Measurements from ENCODE around the gene FAM217A. TPM values are rescaled to one million over a fixed set of nuclear protein-coding genes. Genes with fewer than 3 reads are reported as not detected.

The FAM217A gene
- total and polyA plus RNA-seq, 2 of the 13 experiments (the other 11 are each of a cell fraction or from before 2014, with no cell fraction given), result not detected

DNA sequence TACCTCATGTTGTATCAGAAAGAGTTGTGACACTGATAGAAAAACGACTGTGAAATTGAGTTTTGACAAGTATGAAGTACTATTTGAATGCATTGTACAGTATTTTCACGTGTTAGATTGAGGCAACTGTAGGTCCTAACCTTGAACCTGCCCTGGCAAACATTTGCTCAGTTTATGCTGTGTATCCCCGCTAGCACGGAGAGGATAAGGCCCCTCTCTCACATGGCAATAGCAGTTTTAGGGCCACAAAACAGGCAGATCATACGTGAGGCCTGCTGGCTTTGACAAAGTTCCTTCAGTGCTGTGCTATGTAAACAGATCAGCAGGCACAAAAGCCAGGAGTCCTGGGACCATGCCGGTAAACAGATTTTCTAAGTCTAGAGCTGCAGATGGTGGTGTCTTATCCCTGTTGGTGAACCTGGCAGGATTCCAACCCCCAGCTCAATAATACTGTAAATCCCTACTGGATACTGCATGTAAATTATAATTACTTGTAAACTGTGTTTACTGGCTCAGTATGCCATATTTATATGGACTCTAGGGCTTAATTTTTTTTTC, 23.8 kb upstream of the FAM217A start (continued):
- TF ChIP-seq, protein P1, sequence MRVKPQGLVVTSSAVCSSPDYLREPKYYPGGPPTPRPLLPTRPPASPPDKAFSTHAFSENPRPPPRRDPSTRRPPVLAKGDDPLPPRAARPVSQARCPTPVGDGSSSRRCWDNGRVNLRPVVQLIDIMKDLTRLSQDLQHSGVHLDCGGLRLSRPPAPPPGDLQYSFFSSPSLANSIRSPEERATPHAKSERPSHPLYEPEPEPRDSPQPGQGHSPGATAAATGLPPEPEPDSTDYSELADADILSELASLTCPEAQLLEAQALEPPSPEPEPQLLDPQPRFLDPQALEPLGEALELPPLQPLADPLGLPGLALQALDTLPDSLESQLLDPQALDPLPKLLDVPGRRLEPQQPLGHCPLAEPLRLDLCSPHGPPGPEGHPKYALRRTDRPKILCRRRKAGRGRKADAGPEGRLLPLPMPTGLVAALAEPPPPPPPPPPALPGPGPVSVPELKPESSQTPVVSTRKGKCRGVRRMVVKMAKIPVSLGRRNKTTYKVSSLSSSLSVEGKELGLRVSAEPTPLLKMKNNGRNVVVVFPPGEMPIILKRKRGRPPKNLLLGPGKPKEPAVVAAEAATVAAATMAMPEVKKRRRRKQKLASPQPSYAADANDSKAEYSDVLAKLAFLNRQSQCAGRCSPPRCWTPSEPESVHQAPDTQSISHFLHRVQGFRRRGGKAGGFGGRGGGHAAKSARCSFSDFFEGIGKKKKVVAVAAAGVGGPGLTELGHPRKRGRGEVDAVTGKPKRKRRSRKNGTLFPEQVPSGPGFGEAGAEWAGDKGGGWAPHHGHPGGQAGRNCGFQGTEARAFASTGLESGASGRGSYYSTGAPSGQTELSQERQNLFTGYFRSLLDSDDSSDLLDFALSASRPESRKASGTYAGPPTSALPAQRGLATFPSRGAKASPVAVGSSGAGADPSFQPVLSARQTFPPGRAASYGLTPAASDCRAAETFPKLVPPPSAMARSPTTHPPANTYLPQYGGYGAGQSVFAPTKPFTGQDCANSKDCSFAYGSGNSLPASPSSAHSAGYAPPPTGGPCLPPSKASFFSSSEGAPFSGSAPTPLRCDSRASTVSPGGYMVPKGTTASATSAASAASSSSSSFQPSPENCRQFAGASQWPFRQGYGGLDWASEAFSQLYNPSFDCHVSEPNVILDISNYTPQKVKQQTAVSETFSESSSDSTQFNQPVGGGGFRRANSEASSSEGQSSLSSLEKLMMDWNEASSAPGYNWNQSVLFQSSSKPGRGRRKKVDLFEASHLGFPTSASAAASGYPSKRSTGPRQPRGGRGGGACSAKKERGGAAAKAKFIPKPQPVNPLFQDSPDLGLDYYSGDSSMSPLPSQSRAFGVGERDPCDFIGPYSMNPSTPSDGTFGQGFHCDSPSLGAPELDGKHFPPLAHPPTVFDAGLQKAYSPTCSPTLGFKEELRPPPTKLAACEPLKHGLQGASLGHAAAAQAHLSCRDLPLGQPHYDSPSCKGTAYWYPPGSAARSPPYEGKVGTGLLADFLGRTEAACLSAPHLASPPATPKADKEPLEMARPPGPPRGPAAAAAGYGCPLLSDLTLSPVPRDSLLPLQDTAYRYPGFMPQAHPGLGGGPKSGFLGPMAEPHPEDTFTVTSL (CRISPR knock-in tag; IDR thresholded peaks at IDR 0.05; ENCODE audit: borderline replicate concordance), result peak; percentile 99
- TF ChIP-seq ZNF790 (CRISPR knock-in tag; IDR thresholded peaks at IDR 0.05; ENCODE audit: borderline replicate concordance) (no peak), CAMTA2 (CRISPR knock-in tag; IDR thresholded peaks at IDR 0.05; ENCODE audit: borderline replicate concordance) (no peak), NR2C2 (CRISPR knock-in tag; IDR thresholded peaks at IDR 0.05; ENCODE audit: borderline replicate concordance) (peak; percentile 87), PHF5A (CRISPR knock-in tag; IDR thresholded peaks at IDR 0.05; ENCODE audit: low read depth, unreplicated experiment) (peak; percentile 96), ZFP36L1 (CRISPR knock-in tag; IDR thresholded peaks at IDR 0.05) (peak; percentile 86; the same call in 1 of the 2 replicates), RFX5 (IDR thresholded peaks at IDR 0.05; ENCODE audit: low read depth, low read length) (no peak), SRSF1 (optimal IDR thresholded peaks at IDR 0.05; ENCODE audit: low read depth, low read length) (no peak), ZNF792 (CRISPR knock-in tag; IDR thresholded peaks at IDR 0.05) (peak; percentile 87), NR3C1 (CRISPR knock-in tag; IDR thresholded peaks at IDR 0.05) (no peak), ZBTB3 (CRISPR knock-in tag; IDR thresholded peaks at IDR 0.05; ENCODE audit: borderline replicate concordance, low read depth) (peak; percentile 80; the same call in 1 of the 2 replicates)
- TF ChIP-seq, protein P2, sequence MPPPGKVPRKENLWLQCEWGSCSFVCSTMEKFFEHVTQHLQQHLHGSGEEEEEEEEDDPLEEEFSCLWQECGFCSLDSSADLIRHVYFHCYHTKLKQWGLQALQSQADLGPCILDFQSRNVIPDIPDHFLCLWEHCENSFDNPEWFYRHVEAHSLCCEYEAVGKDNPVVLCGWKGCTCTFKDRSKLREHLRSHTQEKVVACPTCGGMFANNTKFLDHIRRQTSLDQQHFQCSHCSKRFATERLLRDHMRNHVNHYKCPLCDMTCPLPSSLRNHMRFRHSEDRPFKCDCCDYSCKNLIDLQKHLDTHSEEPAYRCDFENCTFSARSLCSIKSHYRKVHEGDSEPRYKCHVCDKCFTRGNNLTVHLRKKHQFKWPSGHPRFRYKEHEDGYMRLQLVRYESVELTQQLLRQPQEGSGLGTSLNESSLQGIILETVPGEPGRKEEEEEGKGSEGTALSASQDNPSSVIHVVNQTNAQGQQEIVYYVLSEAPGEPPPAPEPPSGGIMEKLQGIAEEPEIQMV (CRISPR knock-in tag; IDR thresholded peaks at IDR 0.05; ENCODE audit: low read depth), result peak; percentile 82
- TF ChIP-seq, protein P3, sequence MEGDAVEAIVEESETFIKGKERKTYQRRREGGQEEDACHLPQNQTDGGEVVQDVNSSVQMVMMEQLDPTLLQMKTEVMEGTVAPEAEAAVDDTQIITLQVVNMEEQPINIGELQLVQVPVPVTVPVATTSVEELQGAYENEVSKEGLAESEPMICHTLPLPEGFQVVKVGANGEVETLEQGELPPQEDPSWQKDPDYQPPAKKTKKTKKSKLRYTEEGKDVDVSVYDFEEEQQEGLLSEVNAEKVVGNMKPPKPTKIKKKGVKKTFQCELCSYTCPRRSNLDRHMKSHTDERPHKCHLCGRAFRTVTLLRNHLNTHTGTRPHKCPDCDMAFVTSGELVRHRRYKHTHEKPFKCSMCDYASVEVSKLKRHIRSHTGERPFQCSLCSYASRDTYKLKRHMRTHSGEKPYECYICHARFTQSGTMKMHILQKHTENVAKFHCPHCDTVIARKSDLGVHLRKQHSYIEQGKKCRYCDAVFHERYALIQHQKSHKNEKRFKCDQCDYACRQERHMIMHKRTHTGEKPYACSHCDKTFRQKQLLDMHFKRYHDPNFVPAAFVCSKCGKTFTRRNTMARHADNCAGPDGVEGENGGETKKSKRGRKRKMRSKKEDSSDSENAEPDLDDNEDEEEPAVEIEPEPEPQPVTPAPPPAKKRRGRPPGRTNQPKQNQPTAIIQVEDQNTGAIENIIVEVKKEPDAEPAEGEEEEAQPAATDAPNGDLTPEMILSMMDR (CRISPR knock-in tag; IDR thresholded peaks at IDR 0.05), result peak; percentile 22; the same call in 1 of the 2 replicates
- TF ChIP-seq, protein P4, sequence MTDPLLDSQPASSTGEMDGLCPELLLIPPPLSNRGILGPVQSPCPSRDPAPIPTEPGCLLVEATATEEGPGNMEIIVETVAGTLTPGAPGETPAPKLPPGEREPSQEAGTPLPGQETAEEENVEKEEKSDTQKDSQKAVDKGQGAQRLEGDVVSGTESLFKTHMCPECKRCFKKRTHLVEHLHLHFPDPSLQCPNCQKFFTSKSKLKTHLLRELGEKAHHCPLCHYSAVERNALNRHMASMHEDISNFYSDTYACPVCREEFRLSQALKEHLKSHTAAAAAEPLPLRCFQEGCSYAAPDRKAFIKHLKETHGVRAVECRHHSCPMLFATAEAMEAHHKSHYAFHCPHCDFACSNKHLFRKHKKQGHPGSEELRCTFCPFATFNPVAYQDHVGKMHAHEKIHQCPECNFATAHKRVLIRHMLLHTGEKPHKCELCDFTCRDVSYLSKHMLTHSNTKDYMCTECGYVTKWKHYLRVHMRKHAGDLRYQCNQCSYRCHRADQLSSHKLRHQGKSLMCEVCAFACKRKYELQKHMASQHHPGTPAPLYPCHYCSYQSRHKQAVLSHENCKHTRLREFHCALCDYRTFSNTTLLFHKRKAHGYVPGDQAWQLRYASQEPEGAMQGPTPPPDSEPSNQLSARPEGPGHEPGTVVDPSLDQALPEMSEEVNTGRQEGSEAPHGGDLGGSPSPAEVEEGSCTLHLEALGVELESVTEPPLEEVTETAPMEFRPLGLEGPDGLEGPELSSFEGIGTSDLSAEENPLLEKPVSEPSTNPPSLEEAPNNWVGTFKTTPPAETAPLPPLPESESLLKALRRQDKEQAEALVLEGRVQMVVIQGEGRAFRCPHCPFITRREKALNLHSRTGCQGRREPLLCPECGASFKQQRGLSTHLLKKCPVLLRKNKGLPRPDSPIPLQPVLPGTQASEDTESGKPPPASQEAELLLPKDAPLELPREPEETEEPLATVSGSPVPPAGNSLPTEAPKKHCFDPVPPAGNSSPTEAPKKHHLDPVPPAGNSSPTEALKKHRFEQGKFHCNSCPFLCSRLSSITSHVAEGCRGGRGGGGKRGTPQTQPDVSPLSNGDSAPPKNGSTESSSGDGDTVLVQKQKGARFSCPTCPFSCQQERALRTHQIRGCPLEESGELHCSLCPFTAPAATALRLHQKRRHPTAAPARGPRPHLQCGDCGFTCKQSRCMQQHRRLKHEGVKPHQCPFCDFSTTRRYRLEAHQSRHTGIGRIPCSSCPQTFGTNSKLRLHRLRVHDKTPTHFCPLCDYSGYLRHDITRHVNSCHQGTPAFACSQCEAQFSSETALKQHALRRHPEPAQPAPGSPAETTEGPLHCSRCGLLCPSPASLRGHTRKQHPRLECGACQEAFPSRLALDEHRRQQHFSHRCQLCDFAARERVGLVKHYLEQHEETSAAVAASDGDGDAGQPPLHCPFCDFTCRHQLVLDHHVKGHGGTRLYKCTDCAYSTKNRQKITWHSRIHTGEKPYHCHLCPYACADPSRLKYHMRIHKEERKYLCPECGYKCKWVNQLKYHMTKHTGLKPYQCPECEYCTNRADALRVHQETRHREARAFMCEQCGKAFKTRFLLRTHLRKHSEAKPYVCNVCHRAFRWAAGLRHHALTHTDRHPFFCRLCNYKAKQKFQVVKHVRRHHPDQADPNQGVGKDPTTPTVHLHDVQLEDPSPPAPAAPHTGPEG (CRISPR knock-in tag; IDR thresholded peaks at IDR 0.05), result peak; percentile 69; the same call in 1 of the 2 replicates

Data from HepG2 (cell line).